GM21576 (cell line): ENCODE measurements around the gene OTOP2.
"Not testable (repeated sequence)": the region's sequence is repeated elsewhere in the genome, so short reads cannot be mapped to it uniquely, and the experiment has no call there.

Source experiments
- ATAC-seq: cut with Tn5 transposase; IDR thresholded peaks from one replicate; pipeline ENCODE4 v1.9.1; 2021; ENCODE audit warnings: mild to moderate bottlenecking, moderate library complexity; ENCODE audit not compliant: unreplicated experiment

OTOP2 gene

DNA sequence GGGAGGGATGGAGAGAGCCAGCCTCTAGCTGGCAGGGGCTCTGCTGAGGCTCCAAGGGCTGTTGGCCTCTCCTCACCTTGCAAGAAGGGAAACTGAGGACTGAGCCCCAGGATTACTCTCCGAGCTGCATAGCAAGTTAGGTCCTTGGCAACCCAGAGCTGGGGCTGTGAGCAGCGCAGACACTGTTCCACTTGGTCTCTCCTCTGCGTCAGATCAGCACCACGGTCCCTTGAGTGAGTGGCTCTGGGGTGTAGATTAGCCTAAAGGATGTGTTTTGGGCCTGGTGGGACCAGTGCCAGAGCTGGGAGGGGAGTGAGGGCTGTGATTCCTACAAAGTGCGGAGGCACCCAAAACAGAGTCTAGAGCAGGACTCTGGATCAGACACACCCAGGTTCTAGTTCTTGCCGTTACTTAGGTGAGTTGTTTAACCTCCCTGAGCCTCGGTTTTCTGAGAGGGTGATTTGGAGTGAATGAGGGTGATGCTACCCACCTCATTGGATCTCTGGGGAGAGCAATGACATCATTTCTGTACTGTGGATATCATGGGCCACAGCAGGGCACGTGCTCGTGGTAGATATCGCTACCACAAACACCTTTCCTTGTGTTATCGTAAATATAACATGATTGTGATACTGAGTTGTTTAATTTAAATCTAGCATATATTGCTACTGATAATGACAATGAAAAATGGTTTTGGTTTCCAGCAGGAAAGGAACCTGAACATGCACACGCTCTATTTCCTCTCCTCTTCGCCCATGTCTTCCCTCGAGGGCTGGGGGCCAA, 22.5 kb upstream of the OTOP2 start:
- no peak for ATAC-seq

DNA sequence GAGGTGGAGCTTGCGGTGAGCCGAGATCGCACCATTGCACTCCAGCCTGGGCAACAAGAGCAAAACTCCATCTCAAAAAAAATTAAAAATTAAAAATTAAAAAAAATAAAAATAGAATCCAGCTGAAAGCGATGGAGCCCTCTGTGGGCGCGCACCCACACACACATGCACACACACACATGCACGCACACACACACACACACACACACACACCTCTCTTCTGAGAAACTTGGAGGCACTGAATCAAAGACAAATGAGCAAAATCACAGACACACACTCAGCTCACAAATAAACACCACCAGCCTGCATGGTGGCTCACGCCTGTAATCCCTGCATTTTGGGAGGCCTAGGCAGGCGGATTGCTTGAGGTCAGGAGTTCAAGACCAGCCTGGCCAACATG, 21.0 kb upstream of the OTOP2 start:
- no peak for ATAC-seq

DNA sequence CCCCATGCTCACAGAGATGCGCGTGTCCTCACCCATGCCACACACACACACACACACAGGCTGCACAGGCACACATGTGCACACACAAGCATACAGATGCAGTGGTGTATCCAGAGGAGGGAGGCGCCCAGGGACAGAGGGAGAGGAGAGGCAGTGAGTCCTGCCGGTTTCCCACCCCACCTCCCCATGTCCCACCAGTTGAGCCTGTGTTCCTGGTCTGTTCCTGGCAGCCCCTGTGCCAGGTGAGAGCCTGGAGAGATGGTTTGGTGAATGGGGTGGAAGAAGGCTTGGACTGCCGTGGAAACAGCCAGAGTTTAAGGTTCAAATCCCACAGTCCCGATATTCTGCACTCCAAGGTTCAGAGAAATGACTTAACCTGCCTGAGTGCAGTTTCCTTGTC, 20.4 kb upstream of the OTOP2 start:
- no peak for ATAC-seq

DNA sequence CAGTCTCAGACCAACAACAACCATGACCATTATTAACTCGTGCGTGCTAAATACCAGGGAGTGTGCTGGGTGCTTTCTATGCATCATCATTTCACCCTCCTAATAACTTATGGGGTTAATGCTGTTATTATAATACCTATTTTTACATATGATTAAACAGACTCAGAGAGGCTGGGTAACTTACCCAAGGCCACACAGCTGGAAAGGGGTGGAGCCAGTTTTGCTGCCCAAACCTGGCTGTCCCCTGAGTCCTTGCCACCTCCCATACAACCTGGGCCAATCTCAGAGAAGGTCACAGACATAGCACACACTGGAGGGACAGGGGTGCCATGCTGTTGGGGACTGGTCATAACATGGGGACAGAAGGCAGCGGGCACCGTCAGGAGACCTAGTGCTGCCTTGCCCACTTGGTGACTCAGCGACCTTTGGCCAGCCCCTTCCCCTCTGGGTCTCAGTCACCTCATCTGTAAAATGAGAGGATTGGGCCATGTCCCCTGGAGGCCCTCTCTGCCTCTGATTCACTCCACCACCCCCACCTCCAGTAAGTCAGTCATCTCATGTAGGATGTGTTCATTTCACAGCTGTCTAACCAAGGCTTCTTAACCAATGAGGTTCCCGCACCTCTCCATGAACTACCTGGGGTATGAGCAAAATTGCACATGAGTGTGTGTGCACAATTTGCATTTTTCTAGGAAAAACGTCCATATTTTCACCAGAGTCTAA, 19.2 kb upstream of the OTOP2 start:
- ATAC-seq = no peak

DNA sequence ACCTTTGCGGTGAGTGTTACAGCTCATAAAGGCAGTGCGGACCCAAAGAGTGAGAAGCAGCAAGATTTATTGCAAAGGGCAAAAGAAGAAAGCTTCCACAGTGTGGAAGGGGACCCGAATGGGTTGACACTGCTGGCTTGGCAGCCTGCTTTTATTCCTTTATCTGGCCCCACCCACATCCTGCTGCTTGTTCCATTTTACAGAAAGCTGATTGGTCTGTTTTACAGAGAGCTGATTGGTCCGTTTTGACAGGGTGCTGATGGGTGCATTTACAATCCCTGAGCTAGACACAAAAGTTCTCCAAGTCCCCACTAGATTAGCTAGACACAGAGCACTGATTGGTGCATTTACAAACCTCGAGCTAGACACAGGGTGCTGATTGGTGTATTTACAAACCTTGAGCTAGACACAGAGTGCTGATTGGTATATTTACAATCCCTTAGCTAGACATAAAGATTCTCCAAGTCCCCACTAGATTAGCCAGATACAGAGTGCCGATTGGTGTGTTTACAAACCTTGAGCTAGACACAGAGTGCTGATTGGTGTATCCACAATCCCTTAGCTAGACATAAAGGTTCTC, 17.8 kb upstream of the OTOP2 start:
- not testable (repeated sequence) for ATAC-seq

DNA sequence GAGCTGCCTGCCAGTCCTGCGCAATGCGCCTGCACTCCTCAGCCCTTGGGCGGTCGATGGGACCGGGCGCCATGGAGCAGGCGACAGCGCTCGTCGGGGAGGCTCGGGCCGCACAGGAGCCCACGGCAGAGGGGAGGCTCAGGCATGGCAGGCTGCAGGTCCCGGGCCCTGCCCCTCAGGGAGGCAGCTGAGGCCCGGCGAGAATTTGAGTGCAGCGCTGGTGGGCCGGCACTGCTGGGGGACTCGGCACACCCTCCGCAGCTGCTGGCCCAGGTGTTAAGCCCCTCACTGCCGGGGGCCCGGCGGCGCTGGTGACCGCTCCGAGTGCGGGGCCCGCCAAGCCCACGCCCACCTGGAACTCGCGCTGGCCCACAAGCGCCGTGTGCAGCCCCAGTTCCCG, 17.1 kb upstream of the OTOP2 start:
- ATAC-seq = no peak

DNA sequence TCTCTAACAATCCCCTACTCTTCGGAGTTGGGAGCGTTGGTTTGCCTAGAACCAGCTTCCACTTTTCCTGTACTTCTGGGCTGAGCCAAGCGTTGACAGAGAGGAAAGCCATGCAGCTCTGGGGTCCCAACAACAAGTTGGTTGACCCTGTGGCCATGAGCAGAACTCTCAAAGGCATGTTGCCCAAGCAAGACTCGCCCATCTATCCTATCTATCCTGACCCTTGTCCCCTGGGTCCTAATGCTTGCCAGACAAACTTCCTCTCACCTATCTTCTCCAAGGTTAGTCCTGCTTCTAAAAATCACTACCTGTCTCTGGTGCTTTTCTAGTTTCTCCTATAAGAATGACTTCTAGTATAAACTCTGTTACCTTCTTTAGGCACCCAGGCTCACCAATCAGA, 15.0 kb upstream of the OTOP2 start:
- not testable (repeated sequence) for ATAC-seq

DNA sequence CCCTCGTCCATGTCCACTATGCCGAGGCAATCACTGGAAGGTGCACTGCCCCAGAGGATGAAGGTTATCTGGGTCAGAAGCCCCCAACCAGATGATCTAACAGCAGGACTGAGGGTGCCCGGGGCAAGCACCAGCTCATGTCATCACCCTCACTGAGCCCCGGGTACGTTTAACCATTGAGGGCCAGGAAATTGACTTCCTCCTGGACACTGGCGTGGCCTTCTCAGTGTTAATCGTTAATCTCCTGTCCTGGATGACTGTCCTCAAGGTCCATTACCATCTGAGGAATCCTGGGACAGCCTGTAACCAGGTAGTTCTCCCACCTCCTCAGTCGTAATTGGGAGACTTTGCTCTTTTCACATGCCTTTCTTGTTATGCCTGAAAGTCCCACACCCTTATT, 12.7 kb upstream of the OTOP2 start:
- ATAC-seq = not testable (repeated sequence)

DNA sequence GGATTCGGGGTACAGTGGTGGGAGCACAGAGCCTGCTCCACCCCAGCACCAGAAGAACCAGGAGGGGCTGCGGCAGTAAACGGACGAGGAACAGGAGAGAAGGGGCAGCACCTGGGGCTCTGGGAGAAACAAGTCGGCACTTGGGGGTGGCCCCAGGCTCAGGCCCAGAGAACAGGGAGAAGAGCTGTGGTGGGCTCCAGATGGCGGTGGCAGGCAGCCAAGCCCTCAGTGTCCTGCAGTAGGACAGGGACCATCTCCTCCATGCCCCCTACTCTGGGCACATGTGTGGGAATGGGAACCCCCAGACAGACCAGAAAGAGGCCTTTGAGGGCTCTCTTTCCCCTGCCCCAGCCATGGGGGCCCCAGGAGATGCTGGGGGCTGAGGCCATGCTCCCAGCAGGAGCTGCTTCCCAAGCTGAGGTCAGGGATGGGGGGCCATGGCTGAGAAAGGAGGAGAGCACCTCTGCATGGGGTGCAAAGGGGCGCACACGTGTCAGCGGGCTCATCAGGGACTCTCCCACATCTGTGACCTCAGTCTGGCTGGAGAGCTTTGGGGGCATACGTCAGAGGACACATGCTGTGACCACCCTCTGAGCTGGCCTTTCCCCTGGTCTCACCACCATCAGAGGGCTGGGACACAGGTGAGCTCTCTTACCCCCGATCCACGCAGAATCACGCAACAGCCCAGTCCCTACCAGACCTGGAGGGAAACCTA, 7.8 kb upstream of the OTOP2 start:
- no peak for ATAC-seq

DNA sequence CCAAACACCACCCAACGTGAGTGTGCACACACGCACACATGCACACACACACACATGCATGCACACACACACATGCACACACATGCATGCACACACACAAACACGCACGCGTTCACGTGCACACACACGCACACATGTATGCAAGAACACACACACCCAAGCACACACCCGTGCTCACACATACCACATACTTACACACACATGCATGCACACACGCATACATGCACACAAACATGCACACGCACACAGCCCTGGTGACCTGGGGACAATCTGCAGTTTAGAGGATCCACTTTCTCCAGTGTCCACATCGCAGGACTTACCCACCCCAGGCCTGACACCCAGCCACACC, 7.2 kb upstream of the OTOP2 start:
- ATAC-seq = no peak

DNA sequence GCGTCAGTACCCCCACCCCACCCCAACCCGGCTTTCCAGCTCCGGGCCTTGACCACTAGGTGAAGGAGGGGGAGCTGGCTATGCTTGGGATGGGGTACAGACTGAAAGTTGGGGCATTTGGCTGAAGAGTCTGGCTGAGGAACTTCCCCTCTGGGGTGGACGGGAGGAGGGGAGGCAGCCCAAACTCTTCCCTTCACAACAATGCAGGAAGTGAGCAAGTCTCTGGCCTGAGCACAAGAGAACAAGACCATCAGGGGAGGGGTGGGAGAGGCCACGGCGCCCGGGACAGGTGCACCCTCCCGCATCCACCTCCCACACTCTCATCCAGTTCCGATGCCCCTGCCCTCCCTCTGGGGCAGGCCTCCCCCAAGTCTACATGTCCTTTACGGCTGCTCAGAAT, 6.6 kb upstream of the OTOP2 start:
- no peak for ATAC-seq

DNA sequence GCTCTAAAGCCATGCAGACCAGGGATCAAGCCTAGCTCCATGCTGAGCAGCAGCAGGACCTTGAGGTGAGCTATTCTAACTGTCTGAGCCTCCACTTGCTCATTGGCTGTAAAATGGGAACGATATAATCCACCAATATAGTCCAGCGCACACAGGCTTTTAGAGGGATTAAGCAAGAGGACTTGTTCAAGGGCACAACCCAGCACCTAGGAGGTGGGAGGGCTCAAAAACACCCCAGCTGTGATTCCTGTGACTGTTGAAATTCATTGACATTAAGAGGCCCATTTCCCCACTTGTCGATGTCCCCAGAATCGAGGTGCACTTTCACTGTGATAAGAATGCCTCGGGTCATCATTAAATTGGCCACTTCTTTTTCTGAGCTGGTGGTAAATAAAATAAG, 5.2 kb upstream of the OTOP2 start:
- no peak for ATAC-seq

DNA sequence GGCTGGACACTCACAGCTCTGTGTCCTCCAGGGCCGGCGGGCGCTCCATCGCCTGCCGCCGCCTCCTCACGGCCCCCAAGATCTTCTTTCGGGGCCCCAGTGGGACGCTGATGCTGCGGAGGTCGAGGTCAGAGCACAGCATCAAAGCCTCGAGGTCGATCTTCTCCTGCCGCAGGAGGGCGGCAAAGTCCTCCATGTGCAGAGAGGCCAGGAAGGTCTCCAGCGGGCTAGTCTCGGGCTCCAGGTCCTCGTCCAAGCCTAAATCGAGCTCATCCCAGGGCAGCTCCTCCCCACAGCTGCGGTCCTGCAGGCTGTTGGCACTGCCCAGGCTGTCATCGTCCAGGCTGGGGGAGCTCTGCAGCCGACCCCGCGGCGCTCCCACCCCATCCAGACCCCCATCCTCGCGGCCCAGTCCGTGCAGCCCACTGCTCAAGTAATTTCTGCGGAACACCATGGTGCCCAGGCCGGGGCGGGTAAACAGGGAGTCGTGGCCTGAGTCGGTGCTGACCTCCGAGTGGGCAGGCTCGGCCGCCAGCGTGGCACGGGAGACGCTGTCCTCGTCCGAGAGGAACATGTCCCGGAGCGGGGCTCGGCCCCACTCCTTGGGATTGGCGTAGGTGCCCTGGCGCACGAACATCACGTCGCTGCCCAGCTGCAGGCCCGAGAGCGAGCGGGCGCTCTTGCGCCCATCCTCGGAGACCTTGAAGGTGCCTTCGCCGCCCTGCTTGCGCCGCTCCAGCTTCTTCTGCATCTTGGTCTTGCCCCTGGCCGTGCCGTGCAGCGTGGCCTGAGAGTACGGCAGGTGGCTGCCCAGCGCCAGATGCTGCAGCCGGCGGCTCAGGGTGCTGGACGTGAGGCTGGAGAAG, 4.4 kb upstream of the OTOP2 start:
- ATAC-seq = no peak

DNA sequence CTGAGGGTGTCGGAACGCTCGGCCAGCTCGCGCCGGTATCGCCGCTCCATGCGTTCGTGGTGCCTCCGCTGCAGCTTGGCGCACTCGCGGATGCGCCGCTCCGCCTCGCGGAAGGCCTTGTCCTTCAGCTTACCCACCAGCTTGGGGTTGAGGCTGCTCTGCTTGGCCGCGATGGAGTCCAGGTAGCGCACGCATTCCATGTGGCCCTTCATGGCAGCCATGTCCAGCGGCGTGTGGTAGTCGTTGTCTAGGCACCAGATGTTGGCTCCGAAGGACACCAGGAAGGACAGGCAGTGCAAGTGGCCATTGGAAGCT, 3.8 kb upstream of the OTOP2 start:
- no peak for ATAC-seq

DNA sequence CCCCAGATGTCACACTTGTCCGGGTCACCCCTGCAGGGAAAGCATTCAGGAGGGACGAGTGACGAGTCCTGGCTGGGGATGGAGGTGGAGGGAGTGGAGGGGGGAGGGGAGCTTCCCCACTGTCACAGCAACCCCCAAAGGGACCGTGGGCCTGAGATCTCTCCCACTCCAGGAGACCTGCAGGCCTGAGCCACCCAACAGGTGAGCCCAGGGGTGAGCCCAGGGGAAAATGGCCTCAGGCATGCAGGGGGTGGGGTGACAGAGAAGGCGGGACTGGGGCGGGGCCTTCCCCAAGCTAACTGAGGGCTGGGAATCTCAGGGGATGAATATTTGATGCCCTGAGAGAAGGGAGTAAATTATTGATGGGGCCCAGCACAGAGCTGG, 3.4 kb upstream of the OTOP2 start:
- no peak for ATAC-seq

DNA sequence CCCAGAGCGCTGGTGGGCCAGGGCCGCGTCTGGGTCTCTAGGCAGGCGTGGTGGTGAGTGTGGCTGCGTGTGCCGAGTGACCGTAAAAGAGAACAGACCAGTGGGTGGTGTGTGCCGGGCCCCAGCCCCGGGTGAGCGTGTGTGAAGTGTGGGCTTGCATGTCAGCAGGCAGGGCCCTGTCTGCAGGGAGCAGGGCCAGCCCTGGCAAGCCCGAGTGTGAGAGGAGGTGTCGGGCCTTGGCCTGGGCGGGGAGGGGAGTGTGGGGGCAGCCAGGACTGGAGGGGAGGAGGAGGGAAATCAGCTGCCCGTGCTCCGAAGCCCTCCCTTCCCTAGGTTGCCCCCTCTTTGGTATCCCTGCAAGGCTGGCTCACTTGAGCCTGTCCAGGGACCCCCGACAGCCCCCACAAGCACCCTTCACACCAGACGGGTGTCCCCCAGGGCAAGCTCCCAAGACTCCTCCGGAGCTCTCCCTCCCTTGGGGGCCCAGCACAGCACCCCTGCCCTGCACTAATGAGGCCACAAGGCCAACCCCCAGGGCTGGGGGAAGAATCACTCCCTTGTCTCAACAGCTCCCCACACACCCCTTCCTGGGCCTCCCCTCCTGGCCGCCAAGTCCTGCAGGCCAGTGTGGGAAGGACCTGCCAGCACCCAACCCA, 2.9 kb upstream of the OTOP2 start:
- no peak for ATAC-seq

DNA sequence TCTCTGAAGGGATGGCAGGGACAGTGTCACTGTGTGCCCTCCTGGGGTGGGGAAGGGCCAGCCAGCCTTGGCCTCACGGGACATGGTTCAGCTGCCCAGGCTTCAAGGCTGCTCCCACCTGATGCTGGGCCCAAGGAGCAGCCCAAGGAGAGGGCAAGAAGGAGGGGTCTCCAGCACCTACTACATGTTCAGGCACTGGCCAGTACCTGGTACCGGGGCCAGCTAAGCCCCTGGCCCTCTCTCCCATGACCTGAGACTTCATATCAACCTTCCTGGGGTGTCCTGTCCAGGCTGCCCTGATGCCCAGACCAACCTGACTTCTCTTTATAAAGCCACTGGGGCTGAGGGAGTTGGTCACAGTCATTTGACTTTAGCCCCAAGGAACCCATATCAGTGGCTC, 2.3 kb upstream of the OTOP2 start:
- no peak for ATAC-seq

DNA sequence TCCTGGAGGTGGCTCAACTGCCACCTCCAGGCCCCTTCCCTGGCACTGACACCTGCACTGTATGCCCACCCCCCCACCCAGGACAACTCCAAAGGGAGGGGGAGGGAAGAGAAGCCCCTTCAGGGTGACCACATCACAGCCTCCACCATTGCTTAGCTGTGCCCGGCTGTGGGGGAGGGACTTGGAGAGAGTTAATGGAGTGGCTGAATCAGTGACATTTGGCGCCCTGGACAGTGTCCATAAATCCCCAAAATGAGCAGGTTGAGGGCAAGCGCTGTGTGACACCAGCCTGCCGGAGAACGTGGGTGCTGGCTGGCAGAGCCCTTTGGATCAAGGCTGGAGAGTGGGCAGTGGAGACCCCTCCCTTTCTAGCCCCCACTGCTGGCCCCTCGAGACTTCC, 1.9 kb upstream of the OTOP2 start:
- no peak for ATAC-seq

DNA sequence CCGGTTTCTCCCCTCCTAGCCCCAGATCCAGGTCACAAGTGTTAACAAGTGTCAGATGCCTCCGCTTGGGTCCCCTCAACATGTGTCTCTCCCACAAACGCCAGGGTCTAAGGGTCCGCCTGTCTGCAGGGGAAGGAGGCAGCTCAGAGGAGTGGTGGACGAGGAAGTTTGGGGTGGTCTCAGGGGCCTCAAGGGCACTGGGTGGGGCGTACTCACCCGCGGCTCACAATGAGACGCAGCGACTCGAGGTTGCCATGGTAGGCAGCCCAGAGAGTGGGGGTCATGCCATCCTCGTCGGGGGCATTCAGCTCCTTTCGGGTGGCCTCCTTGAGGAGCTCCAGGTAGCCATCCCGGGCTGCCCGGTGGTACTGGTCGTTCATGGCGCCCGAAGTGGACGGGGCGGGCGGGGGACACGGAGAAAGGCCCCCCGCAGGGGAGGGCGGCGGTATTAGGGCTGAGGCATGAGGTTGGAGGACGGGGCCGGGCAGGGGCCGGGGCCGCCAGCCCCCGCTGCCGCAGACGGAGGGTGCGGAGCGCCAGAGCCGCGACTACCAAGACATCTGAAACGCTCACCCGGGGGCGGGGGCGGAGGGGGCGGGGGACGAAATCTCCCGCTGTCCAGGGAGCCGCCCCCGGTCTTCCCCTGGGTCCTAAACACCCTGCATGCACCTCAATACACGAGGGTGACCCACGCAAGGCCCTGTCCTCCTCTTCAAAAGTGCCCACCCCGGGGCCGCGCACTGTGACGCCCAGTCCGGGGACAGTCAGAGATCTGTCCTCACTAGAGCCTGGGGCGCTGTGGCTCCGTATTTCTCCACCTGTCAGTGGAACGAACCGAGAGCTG, 1.2 kb upstream of the OTOP2 start, which contains the start of gene USH1G:
Gene USH1G (minus strand): TSS at position 562 of the 844 bp plus-strand sequence. CDS start 182 bp downstream, at position 380.
- no peak for ATAC-seq
